ENCODE measurements around the gene PPP6R3. TPM values are rescaled to one million over a fixed set of nuclear protein-coding genes. Genes with fewer than 3 reads are reported as not detected.

PPP6R3 gene
- total and polyA plus RNA-seq, 2 of the 8 experiments (the other 6 are each of a cell fraction or from before 2014, with no cell fraction given), result 44.6 to 150 TPM

GRCh38 chr11:68503251-68503687, 42.7 kb downstream of the PPP6R3 start (continued):
- TF ChIP-seq NRF1 (IDR thresholded peaks at IDR 0.05; ENCODE audit: low read depth, low read length), result no peak
- TF ChIP-seq HDAC6 (IDR thresholded peaks at IDR 0.05; ENCODE audit: low read depth, low read length), result no peak
- TF ChIP-seq SIX5 (IDR thresholded peaks at IDR 0.05; ENCODE audit: low read depth, low read length), result no peak
- TF ChIP-seq KDM1A (IDR thresholded peaks at IDR 0.05; ENCODE audit: borderline replicate concordance, low read length), result no peak
- no peak for TF ChIP-seq MAFK (IDR thresholded peaks at IDR 0.05; ENCODE audit: low read depth, low read length)
- TF ChIP-seq TCF12 (IDR thresholded peaks at IDR 0.05; ENCODE audit: low read depth, low read length), result no peak
- TF ChIP-seq PHF8 (conservative IDR thresholded peaks at IDR 0.05; ENCODE audit: low read depth, low read length), result no peak
- TF ChIP-seq, protein P1, sequence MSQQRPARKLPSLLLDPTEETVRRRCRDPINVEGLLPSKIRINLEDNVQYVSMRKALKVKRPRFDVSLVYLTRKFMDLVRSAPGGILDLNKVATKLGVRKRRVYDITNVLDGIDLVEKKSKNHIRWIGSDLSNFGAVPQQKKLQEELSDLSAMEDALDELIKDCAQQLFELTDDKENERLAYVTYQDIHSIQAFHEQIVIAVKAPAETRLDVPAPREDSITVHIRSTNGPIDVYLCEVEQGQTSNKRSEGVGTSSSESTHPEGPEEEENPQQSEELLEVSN (IDR thresholded peaks at IDR 0.05), result no peak
